Trophoblast cell (in vitro differentiated cells and primary cell): ENCODE measurements around the gene BAIAP3.

Experiments
- DNase-seq, 2 donors: peaks; one replicate each; pipeline ENCODE4 v3.0.0-alpha.2; 2016
- H2AFZ ChIP-seq: 2 replicates; pipeline ENCODE4 v1.6.1; 2013; ENCODE audit warnings: low read length, moderate library complexity, mild to moderate bottlenecking; ENCODE audit not compliant: insufficient read depth, poor library complexity
- H2AK5ac ChIP-seq: 2 replicates; pipeline ENCODE4 v1.6.1; 2013; ENCODE audit warnings: mild to moderate bottlenecking, low read length
- H2BK120ac ChIP-seq: 2 replicates; pipeline ENCODE4 v1.6.1; 2013; ENCODE audit warnings: low read length, mild to moderate bottlenecking, moderate library complexity; ENCODE audit not compliant: insufficient read depth, poor library complexity
- H2BK12ac ChIP-seq: 2 replicates; pipeline ENCODE4 v1.6.1; 2013; ENCODE audit warnings: mild to moderate bottlenecking, low read length, moderate library complexity
- H2BK5ac ChIP-seq: 2 replicates; pipeline ENCODE4 v1.6.1; 2013; ENCODE audit warnings: low read length, low read depth, moderate library complexity, mild to moderate bottlenecking; ENCODE audit not compliant: poor library complexity
- H3K14ac ChIP-seq: 2 replicates; pipeline ENCODE4 v1.6.1; 2013; ENCODE audit warnings: mild to moderate bottlenecking, low read length
- H3K18ac ChIP-seq: 2 replicates; pipeline ENCODE4 v1.6.1; 2013; ENCODE audit warnings: mild to moderate bottlenecking, low read length
- H3K23ac ChIP-seq: 2 replicates; pipeline ENCODE4 v1.6.1; 2013; ENCODE audit warnings: low read length
- H3K27ac ChIP-seq: 2 replicates; pipeline ENCODE4 v1.5.1; 2013; ENCODE audit warnings: low read depth, mild to moderate bottlenecking, inconsistent platforms, low read length, moderate library complexity
- H3K27me3 ChIP-seq: 2 replicates; pipeline ENCODE4 v1.6.1; 2013; ENCODE audit warnings: inconsistent platforms, mild to moderate bottlenecking, low read length, moderate library complexity; ENCODE audit not compliant: insufficient read depth
- H3K36me3 ChIP-seq, 2 experiments: 1 replicate in 1 of 2; 2 replicates in 1 of 2; pipeline ENCODE4 v1.6.1; 2013; ENCODE audit warnings: low read length in 2 of 2, mild to moderate bottlenecking in 2 of 2, moderate library complexity in 1 of 2; ENCODE audit not compliant: insufficient read depth in 2 of 2, control insufficient read depth in 1 of 2
- H3K4ac ChIP-seq: 2 replicates; pipeline ENCODE4 v1.6.1; 2013; ENCODE audit warnings: low read depth, mild to moderate bottlenecking, low read length, moderate library complexity
- H3K4me1 ChIP-seq, 2 experiments: 1 replicate in 1 of 2; 2 replicates in 1 of 2; pipeline ENCODE4 v1.6.1; 2013; ENCODE audit warnings: low read length in 2 of 2, mild to moderate bottlenecking in 2 of 2, moderate library complexity in 1 of 2; ENCODE audit not compliant: insufficient read depth in 2 of 2, control insufficient read depth in 1 of 2
- H3K4me2 ChIP-seq: 2 replicates; pipeline ENCODE4 v1.6.1; 2013; ENCODE audit warnings: inconsistent platforms, mild to moderate bottlenecking, low read length, moderate library complexity
- H3K4me3 ChIP-seq: 2 replicates; pipeline ENCODE4 v1.5.1; 2013; ENCODE audit warnings: mild to moderate bottlenecking, low read depth, low read length, inconsistent platforms
- H3K79me1 ChIP-seq: one replicate; pipeline ENCODE4 v1.6.1; 2013; ENCODE audit warnings: low read length
- H3K79me2 ChIP-seq: 2 replicates; pipeline ENCODE4 v1.6.1; 2013; ENCODE audit warnings: low read length, mild to moderate bottlenecking; ENCODE audit not compliant: control insufficient read depth, insufficient read depth, poor library complexity
- H3K9ac ChIP-seq: 2 replicates; pipeline ENCODE4 v1.6.1; 2013; ENCODE audit warnings: mild to moderate bottlenecking, low read length
- H3K9me3 ChIP-seq: 2 replicates; pipeline ENCODE4 v1.6.1; 2013; ENCODE audit warnings: low read depth, mild to moderate bottlenecking, control low read depth, inconsistent platforms, low read length; ENCODE audit not compliant: insufficient read depth
- H4K12ac ChIP-seq: 2 replicates; pipeline ENCODE4 v1.6.1; 2013; ENCODE audit warnings: low read depth, mild to moderate bottlenecking, low read length, moderate library complexity
- H4K8ac ChIP-seq: 2 replicates; pipeline ENCODE4 v1.6.1; 2013; ENCODE audit warnings: low read depth, mild to moderate bottlenecking, low read length, moderate library complexity
- H4K91ac ChIP-seq: one replicate; pipeline ENCODE4 v1.6.1; 2013; ENCODE audit warnings: low read depth, mild to moderate bottlenecking, low read length, moderate library complexity
- WGBS: extraction: QIAGEN DNeasy Blood & Tissue Kit; methylation state at CpG from one replicate; pipeline ENCODE4 v1.1.7; 2013; ENCODE audit warnings: missing lambda C conversion rate; ENCODE audit not compliant: insufficient read length, insufficient coverage; ENCODE audit errors: extremely low coverage; 5-methylcytosine and 5-hydroxymethylcytosine counted together

Gene BAIAP3

GRCh38 chr16:1389762-1390161 lies 56.3 kb downstream of the BAIAP3 start:
- no peak overlapping the region for H2BK12ac ChIP-seq
- no peak overlapping the region for H4K12ac ChIP-seq
- no peak overlapping the region for H2AK5ac ChIP-seq
- H3K79me1 ChIP-seq: no peaks in the 10 kb centered on the region
- no peak overlapping the region for H3K14ac ChIP-seq
- no peak overlapping the region for H3K4me2 ChIP-seq
- no peaks in the 10 kb centered on the region for H3K79me2 ChIP-seq
- no peak overlapping the region for H2BK5ac ChIP-seq
- DNase-seq: no peak
- H3K23ac ChIP-seq: no peak overlapping the region
- no peaks in the 10 kb centered on the region for H3K27me3 ChIP-seq
- no peak overlapping the region for H2AFZ ChIP-seq
- peaks cover 4% of the 10 kb centered on the region for H3K9me3 ChIP-seq
- H3K27ac ChIP-seq: no peak overlapping the region
- no peak overlapping the region for H3K18ac ChIP-seq
- no peak overlapping the region for H3K4me3 ChIP-seq
- H4K91ac ChIP-seq: no peak overlapping the region
- peaks cover 31 to 35% of the 10 kb centered on the region in 2 experiments for H3K36me3 ChIP-seq
- H3K4me1 ChIP-seq: no peaks in the 10 kb centered on the region
- H2BK120ac ChIP-seq: no peak overlapping the region
- no peak overlapping the region for H3K4ac ChIP-seq
- H3K9ac ChIP-seq: no peak overlapping the region
- H4K8ac ChIP-seq: no peak overlapping the region
- no CpG with 5 or more reads among the region's 7 CpGs for WGBS

DNA sequence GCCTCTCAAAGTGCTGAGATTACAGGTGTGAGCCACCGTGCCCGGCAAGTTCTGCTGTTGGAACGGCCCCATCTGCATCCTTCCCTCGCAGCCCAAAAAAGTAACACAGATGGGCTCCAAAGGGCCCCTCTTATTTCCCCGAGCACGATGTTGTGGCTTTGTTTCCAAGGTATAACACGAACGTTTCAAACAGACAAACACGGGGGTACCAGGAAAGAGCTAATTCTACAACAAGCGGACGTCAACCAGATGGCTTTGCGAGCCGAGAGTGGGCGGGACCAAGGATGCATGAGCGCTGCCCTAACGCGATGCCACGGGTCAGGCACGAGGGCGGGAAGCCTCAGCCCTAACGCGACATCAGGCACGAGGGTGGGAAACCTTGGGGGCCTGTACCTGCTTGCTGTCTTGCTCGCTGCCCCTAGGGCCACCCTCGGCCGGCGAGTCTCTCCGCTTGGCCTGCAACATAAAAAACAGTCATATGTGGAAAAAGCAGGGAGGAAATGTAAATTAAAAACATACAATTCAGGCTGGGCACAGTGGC lies 56.9 kb downstream of the BAIAP3 start:
- H2AK5ac ChIP-seq: no peak overlapping the region
- no peak overlapping the region for H3K4me2 ChIP-seq
- H3K79me2 ChIP-seq: no peaks in the 10 kb centered on the region
- H3K14ac ChIP-seq: no peak overlapping the region
- H2AFZ ChIP-seq: no peak overlapping the region
- no peak overlapping the region for H2BK12ac ChIP-seq
- no peak overlapping the region for H2BK5ac ChIP-seq
- no peak overlapping the region for H4K91ac ChIP-seq
- H3K27ac ChIP-seq: no peak overlapping the region
- H3K18ac ChIP-seq: no peak overlapping the region
- H2BK120ac ChIP-seq: no peak overlapping the region
- H3K4me1 ChIP-seq: no peaks in the 10 kb centered on the region
- DNase-seq: no peak
- no peak overlapping the region for H3K4ac ChIP-seq
- no CpG with 5 or more reads among the region's 28 CpGs for WGBS
- no peaks in the 10 kb centered on the region for H3K79me1 ChIP-seq
- no peak overlapping the region for H3K9ac ChIP-seq
- H4K12ac ChIP-seq: no peak overlapping the region
- no peak overlapping the region for H3K4me3 ChIP-seq
- no peaks in the 10 kb centered on the region for H3K27me3 ChIP-seq
- H3K9me3 ChIP-seq: peaks cover 4% of the 10 kb centered on the region
- no peak overlapping the region for H4K8ac ChIP-seq
- no peak overlapping the region for H3K23ac ChIP-seq
- peaks cover 27 to 34% of the 10 kb centered on the region in 2 experiments for H3K36me3 ChIP-seq

- H2BK5ac ChIP-seq: no peak overlapping the region
- H3K23ac ChIP-seq: no peak overlapping the region
- H3K18ac ChIP-seq: no peak overlapping the region
- no peak overlapping the region for H3K27ac ChIP-seq
- no peak overlapping the region for H3K14ac ChIP-seq
- H4K8ac ChIP-seq: no peak overlapping the region
- no peak for DNase-seq
- H3K79me1 ChIP-seq: no peaks in the 10 kb centered on the region
- H3K4me2 ChIP-seq: no peak overlapping the region
- H2AFZ ChIP-seq: no peak overlapping the region
- H3K9me3 ChIP-seq: peaks cover 4% of the 10 kb centered on the region
- H2BK12ac ChIP-seq: no peak overlapping the region
- H3K79me2 ChIP-seq: no peaks in the 10 kb centered on the region
- H2BK120ac ChIP-seq: no peak overlapping the region
- no peak overlapping the region for H4K91ac ChIP-seq
- no peak overlapping the region for H3K4ac ChIP-seq
- H3K9ac ChIP-seq: no peak overlapping the region
- H2AK5ac ChIP-seq: no peak overlapping the region
- H3K27me3 ChIP-seq: no peaks in the 10 kb centered on the region
- no CpG with 5 or more reads among the region's 17 CpGs for WGBS
- H3K36me3 ChIP-seq: peaks cover 35 to 38% of the 10 kb centered on the region in 2 experiments
- H4K12ac ChIP-seq: no peak overlapping the region
- H3K4me3 ChIP-seq: no peak overlapping the region
- H3K4me1 ChIP-seq: no peaks in the 10 kb centered on the region
Measured at GRCh38 chr16:1392826-1393225, 59.4 kb downstream of the BAIAP3 start.

DNA sequence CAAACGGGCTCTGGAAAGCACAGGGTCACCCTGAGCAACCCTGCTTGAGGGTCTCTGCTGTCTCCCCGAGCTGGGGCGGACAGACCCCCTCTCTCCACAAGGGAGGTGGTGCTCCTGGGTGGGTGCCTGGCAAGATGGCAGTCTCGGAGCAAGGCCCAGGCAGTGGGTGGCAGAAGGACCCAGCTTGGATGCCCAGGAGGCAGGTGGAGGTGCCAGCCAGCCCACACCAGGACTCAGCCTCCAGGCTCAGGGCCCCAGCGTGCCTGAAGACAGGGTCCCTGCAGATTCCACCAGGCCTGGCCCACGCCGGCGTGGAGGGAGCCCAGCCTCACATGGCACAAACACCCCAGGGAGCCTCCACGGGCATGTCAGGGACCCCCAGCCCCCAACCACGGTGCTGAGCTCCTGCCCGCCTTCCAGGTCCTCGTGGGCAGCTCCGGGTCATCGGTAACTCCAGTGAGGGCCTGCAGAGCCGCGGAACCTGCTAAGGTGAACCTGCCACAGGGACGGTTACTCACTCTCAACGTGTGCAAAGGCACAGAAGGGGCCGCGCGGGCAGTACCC lies 60.2 kb downstream of the BAIAP3 start:
- H3K9me3 ChIP-seq: peaks cover 1% of the 10 kb centered on the region
- H3K9ac ChIP-seq: no peak overlapping the region
- H3K79me1 ChIP-seq: no peaks in the 10 kb centered on the region
- no peak overlapping the region for H2BK12ac ChIP-seq
- H3K27ac ChIP-seq: no peak overlapping the region
- H3K79me2 ChIP-seq: no peaks in the 10 kb centered on the region
- no peak for DNase-seq
- no peak overlapping the region for H3K14ac ChIP-seq
- H2AK5ac ChIP-seq: no peak overlapping the region
- H4K8ac ChIP-seq: no peak overlapping the region
- no peak overlapping the region for H2BK5ac ChIP-seq
- H2BK120ac ChIP-seq: no peak overlapping the region
- H3K27me3 ChIP-seq: no peaks in the 10 kb centered on the region
- H4K12ac ChIP-seq: no peak overlapping the region
- no peak overlapping the region for H2AFZ ChIP-seq
- H3K4me2 ChIP-seq: no peak overlapping the region
- no peak overlapping the region for H3K4me3 ChIP-seq
- no peaks in the 10 kb centered on the region for H3K4me1 ChIP-seq
- H3K18ac ChIP-seq: no peak overlapping the region
- no CpG with 5 or more reads among the region's 21 CpGs for WGBS
- no peak overlapping the region for H3K23ac ChIP-seq
- H3K4ac ChIP-seq: no peak overlapping the region
- H4K91ac ChIP-seq: no peak overlapping the region
- peaks cover 31 to 33% of the 10 kb centered on the region in 2 experiments for H3K36me3 ChIP-seq
